Effector CD8-positive, alpha-beta T cell (primary cell): ENCODE results near the gene KIF3B.
"Not testable (repeated sequence)": the region's sequence is repeated elsewhere in the genome, so short reads cannot be mapped to it uniquely, and the experiment has no call there.

Source experiments
- DNase-seq: peaks from one replicate; lab custom pipeline; 2025; lab: John Stamatoyannopoulos, UW

The KIF3B gene

DNA sequence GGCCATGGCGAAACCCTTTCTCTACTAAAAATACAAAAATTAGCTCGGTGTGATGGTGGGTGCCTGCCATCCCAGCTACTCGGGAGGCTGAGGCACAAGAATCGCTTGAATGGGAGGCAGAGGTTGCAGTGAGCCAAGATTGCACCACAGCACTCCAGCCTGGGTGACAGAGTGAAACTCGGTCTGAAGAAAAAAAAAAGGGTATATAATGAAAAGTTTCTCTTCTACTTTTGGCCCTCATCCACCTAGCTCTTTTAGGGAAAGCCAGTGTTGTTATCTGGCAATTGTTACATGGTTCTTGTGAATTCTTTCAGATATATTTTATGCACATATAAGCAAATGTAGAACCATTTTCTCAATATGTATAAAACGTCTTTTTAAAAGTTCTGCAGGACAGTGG is 19.0 kb downstream of the KIF3B start:
- no peak for DNase-seq

DNA sequence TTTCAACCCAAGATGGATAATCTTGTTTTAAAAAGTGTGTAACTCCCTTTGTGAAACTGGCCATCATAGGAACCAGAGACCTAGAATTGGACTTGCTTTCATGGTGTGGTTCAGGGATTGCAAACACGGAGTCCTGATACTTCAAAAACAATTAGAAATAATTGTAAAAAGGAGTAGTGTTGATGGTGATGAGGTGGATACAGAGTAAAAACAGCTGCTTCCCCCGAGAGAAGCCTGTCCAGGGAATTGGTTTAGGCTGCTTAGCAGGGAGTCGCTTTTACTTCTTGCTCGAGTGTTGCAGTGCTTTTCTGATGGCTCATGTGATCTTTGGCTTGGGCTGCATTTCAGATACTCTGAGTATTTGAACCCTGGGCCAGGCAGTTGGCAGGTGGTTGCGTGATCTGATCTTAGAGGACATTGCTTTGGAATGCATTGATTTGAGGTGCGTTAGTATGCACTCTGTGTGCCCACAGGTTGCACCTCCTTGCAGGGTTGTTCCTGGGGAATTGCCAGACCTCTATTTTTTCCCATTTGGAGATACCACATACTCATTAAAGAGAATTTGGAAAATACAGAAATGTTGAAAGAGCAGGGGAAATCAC is 19.5 kb downstream of the KIF3B start:
- DNase-seq, result no peak

DNA sequence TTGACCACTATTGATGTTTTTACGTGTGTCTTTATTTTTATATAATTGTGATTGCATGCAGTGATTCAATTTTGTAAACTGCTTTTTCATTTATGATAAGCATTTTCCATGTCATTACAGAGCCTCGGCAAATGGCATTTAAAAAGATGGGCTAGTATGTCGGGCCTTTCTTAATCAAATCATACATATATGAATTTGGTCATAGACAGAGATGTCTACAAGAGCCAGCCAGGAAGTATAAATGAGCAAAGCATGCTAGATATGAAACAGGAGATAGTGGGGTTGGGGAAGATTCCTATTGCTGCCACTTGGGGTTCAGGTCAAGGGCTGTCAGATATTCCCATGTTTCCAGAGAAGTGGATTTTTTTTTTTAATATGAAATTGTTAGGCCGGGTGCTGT is 20.0 kb downstream of the KIF3B start:
- no peak for DNase-seq

DNA sequence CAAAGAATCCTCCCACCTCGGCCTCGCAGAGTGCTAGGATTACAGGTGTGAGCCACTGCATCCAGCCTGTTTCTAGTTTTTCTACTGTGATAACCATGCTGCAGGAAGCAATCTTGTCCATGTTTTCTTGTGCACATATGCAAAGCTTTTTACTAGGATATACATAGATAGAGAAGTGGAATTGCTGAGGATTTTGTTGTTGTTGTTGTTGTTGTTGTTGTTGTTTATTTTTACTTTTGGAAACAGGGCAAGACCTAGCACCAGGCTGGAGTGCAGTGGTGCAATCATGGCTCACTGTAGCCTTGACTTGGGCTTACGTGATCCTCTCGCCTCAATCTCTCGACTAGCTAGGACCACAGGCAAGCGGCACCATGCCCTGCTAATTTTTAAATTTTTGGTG is 23.2 kb downstream of the KIF3B start:
- no peak for DNase-seq

DNA sequence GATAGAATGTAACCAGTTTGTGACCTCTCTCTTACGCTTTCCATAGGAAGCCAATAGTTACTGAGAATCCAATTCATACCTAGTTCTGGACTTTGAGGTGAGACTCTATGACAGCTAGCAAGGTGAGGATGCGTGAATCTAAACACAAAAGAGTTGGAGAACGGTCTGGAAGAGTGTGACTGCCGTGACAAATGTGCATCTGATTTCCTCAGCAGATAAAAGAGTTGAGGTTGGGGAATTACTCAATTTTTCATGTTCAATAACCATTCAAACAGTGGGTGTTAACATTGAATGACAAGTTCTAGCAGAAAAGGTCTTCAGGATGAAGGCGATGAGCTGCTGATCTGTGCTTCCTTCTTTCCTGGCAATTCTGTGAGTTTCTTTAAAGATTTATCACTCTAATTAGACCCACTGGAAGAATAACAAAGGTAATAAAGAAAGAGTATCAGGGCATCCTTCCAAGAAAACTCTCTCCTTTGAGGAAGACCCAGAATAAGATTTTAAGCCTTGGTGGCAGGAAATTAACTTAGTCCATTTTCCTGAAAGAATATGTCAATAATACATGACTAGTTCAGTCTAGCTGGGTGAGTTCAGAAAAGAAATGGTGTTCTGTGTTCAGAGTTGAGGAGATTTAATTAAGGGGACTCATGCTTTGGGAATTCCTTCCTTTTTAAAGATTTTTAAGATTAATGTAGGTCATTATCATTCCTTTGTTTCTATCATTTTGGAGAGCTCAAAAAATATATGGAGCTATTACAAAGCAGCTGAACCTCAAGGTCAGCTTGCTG is 24.5 kb downstream of the KIF3B start:
- DNase-seq, result no peak

DNA sequence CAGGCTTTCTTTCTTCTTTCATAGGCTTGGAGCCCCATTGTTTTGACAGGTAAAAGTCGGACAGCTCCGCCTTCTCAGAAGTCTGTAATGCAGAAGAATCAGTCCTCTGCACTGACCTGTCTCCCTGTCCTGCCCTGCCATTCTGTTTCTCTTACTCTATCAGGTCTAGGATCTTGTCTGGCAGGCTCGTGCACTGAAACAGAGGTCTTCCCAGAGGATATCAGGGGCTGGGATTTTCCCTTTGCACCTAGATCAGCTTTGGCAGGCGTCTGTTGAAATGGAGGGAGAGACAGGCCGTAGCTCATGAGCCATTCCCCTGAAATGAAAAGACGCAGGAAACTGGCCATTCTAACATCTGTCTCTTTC is 25.0 kb downstream of the KIF3B start:
- no peak for DNase-seq

DNA sequence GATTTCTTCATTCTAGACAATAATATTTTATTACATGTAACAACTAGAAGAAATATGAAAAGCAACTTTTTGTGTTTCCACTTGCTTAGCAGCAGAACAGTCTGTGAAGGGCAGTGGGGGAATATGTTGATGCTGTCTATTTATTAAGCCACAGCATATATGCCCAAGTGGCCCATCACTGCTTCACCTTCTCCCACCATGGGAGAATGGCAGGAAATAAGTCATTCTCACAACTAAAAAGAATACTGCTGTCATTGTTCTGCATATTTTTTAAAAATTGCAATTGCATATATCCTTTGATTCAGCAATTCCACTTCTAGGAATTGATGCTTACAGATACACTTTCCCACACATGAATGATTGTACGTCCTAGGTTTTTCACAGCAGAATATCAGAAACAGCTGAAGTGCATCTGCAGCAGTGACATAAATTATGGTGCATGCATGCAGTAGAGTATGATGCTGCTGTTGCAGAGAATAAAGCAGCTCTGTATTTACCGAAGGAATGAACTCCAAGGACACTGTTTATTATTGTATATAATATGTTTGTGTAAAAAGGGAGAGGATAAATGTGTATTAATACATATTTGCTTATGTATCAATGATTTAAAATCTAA is 26.8 kb downstream of the KIF3B start:
- no peak for DNase-seq

DNA sequence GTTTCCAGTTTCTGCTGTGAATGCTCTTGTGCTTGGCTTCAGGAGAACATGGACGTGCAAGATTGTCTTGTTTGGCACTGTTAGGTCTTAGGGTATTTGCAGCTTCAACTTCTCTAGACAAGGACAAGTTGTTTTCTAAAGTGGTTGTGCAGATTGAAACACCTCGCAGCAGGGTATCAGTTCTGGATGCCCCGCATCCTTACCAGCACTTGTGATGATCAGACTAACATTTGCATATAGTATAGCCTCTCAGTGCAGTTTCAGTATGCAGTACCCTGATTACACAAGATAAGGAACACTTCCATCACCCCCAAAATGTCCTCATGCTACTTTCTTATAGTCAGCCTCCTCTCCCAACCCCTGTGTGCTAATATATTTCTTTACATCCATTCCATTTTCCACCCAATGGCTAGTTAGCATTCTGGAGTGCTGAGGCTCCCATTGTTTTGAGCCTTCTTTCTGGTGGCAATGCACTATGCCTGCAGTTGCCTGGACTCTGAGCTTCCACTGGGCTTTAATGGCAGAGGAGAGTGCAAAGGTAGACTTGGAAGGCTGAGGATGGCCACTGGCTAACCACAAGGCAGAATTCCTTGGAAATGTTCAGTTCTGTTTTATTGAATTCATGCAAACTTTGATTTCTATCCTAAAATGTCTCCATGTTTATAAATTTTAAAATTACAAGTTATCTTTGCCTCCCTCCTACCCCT is 35.4 kb downstream of the KIF3B start:
- DNase-seq, result no peak

DNA sequence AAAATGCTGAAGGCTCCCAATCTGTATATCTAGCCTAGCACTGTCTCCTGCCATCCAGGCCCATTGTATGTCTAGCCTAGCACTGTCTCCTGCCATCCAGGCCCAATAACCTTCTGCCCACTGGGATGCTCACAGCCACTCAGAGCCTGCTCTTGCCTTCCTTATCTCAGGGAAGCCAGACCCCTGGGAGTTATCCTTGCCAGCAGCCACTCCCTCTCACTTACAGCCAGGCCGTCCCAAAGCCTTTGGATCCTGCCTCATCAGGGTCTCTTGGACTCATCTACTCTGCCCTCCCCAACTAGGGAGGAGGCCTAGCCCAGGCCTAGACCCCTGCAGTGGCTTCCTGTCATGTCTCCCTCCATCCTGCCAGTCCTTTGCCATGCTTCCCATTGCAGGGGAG is 37.3 kb downstream of the KIF3B start:
- DNase-seq, result no peak

DNA sequence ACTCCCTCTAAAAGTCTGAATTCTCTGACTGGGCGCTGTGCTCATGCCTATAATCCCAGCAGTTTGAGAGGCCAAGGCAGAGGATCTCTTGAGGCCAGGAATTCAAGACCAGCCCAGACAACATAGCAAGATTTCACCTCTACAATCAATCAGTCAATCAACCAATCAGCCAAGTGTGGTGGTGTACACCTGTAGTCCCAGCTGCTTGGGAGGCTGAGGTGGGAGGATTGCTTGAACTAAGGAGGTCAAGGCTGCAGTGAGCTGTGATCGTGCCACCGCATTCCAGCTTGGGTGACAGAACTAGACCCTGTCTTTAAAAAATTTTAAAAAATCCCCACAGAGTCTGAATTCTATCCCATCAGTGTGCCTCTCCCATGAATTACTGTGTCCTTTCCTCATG is 37.9 kb downstream of the KIF3B start:
- DNase-seq, result no peak

DNA sequence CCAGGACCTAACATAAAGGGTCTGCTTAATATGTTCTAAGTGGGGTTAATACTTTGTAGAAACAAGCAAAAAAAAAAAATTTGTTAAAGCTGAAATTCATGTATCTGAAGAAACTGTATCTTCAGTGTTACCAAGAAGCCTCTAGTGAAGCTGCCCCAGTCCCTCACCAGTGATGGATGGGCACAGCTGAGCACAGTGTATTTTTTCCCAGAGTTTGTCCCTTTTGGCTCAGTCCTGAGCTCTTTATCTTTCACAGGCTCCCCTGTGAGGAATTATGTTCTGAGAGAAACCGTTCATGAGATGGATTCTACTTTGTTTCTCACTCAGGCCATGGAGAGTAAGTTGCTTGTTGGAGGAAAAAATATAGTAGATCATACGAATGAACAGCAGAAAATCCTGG is 38.4 kb downstream of the KIF3B start:
- DNase-seq, result no peak

DNA sequence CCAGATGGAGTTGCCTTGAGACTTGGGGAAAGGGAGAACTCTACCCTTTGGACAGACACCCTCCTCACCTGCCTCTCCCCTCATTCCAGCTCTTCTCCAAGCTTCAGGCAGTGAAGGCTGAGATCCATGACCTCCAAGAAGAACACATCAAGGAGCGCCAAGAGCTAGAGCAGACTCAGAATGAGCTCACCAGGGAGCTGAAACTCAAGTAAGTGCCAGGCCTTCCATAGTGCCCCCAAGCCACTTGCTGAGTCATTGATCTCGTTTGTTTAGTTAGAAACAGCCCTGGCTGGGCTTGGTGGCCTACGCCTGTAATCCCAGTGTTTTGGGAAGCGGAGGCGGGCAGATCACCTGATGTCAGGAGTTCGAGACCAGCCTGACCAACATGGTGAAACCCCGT is 39.2 kb downstream of the KIF3B start:
- no peak for DNase-seq

DNA sequence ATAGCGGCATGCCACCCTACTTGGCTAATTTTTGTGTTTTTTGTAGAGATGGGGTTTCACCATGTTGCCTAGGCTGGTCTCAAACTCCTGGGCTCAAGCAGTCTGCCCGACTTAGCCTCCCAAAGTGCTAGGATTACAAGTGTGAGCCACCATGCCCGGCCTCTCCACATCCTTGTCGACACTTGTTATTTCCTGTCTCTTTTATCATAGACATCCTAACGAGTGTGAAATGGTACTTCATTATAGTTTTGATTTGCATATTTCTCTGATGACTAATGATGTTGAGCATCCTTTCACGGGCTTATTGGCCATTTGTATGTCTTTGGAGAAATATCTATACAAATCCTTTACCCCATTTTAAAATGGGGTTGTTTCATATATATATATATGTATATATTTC is 41.6 kb downstream of the KIF3B start:
- no peak for DNase-seq

DNA sequence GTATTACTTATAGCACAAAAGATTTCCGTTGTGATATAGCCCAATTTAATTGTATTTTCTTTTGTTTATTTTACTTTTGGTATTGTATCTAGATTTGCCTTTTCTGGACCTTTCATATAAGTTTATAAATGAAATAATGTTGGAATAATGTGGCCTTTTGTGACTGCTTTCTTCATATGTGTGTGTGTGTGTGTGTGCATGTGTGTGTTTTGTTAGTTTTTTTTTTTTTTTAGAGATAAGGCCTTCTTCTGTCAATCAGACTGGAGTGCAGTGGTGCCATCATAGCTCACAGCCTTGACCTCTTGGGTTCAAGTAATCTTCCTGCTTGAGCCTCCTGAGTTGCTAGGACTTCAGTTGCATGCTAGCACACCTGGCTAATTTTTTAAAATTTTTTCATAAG is 42.9 kb downstream of the KIF3B start:
- no peak for DNase-seq

DNA sequence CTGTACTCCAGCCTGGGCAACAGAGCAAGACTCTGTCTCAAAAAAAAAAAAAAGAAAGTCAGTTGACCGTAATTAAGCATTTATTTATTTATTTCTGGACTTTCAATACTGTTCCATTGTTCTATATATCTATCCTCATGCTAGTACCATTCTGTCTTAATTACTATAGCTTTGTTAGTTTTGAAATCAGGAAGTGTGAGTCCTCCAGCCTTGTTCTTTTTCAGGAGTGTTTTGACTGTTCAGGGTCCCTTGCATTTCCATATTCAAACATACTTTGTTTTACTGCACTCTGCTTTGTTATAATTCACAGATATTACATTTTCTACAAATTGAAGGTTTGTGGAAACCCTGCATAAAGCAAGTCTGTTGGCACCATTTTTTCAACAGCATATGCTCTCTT is 43.9 kb downstream of the KIF3B start:
- no peak for DNase-seq

DNA sequence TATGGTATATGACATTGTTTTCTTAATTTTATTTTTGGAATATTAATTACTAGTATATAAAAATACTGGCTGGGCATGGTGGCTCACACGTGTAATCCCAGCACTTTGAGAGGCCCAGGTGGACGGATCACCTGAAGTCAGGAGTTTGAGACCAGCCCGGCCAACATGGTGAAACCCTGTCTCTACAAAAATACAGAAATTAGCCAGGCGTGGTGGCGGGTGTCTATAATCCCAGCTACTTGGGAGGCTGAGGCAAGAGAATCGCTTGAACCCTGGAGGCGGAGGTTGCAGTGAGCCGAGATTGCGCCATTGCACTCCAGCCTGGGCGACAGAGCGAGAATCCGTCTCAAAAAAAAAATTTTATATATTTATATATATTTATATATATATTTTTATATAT is 44.8 kb downstream of the KIF3B start:
- not testable (repeated sequence) for DNase-seq

DNA sequence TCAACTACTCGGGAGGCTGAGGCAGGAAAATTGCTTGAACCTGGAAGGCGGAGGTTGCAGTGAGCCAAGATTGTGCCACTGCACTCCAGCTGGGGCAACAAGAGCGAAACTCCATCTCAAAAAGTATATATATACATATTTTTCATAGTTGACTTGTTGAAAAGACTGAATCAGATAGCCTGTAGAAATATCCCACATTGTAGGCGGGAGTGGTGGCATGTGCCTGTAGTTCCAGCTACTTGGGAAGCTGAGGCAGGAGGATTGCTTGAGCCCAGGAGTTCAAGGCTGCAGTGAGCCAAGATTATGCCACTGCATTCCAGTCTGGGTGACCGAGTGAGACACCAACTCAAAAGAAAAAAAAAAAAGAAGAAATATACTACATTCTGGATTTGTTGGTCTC is 46.3 kb downstream of the KIF3B start:
- DNase-seq, result not testable (repeated sequence)

DNA sequence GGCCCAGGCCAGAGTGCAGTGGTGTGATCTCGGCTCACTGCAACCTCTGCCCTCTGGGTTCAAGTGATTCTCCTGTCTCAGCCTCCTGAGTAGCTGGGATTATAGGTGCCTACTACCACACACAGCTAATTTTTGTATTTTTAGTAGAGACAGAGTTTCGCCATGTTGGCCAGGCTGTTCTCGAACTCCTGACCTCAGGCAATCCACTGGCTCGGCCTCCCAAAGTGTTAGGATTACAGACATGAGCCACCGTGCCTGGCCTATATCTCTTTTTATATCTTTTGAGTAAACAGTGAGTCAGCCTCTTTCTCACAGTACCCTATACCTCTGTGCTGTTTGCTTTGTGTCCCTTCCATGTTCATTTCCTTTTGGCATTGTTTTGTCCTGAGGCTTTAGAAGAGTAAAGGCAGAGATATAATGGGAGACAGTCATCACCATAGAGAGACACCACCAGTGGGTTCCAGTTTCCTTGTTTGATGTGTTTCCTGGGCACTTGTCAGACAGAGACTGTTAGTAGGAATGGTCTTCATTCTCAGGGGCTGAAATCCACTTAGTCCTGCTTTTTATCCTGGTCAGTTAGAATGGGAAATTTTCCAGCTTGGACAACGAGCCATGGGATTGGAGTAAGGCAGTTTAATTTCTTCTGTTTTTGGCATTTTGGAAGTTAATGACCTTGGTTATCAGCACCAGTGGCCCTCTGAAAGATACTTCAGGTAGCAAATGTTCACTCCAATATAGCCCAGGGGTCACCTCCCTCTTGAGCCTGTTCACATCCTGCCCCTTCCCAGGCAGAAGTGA is 48.5 kb downstream of the KIF3B start:
- DNase-seq, result no peak

DNA sequence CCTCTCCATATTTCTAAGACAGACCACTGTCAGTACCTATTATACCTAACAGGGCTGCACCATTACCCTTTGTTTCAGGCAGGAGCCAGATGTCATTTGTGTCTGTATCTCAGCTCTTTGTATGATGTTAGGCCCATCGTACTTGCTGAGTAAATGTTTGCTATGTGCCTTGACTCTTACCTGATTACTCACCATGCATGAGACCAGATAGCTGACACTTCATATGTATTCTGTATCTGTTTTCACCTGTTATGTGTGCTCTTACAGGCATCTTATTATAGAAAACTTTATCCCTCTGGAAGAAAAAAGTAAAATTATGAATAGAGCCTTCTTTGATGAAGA is 49.0 kb downstream of the KIF3B start:
- DNase-seq, result no peak

DNA sequence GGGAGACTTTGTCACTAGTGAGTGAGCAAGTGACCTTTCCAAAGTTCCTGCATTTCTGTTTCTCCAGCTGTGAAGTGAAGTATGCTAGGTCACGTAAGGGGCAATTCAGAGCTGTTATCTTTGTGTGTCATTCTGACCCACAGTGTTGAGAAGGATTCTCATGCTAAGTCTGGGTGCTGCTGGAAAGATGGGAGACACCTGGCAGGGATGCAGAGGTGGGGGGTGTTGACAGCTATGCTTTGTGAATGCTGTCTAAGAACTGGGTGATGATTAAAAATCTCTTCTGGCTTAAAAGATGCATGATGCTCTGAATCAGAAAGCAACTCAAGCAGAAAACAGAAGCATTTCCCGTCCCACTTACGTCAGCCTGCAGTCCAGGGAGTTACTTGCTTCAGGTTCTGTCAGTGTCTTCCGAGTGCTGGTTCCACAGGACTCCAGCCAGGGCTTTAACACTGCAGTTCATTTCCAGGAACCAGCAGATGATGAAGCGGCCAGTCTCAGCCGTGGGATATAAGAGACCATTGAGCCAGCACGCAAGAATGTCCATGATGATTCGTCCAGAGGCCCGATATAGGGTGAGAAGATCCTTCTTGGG is 49.7 kb downstream of the KIF3B start:
- no peak for DNase-seq

DNA sequence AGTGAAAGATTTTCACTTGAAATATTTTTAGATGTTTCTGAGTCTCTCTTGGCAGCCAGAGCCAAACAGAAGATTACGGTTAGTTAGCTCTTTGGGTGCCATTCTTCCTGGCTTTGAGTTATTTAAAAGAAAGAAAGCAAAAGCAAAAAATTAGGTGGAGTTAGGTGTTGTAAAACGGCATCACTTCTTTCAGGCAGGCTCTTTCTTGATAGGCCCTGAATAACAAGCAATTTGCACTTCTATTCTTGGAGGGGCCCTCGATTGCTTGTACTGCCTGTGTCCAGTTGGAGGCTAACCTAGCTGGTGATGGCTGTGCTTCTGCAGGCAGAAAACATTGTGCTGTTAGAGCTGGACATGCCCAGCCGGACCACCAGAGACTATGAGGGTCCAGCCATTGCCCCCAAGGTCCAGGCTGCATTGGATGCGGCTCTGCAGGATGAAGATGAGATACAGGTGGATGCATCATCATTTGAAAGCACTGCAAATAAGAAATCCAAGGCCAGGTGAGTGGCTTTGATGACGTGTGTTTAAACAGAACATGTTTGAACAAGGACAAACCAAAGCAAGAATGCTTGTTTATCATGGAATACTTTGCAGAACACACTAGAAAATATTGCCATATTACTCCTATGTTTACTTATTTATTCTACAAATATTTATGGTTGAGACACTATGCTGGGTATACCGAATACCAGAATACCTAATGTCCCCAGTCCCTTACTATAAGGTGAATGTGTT is 52.5 kb downstream of the KIF3B start:
- no peak for DNase-seq
